HepG2 (cell line): ENCODE data around the gene ADSL. TPM values are rescaled to one million over a fixed set of nuclear protein-coding genes. Genes with fewer than 3 reads are reported as not detected.

Experiments used
- ATAC-seq: fragments of 200-7000 bp; cut with Tn5 transposase; 3 replicates; pipeline ENCODE4 v1.9.1; 2020; ENCODE audit warnings: mild to moderate bottlenecking, moderate library complexity
- BruUV-seq: library from RNA; stranded (reverse); fragments of 400-500 nt; replicated peaks from 2 replicates; lab custom pipeline; 2021; lab: Mats Ljungman, UMichigan
- CTCF ChIA-PET: fragments of 300-600 bp; formaldehyde crosslinking; extraction: SDS; loops from one replicate; lab custom pipeline; 2021; ENCODE audit warnings: low total read pairs, inconsistent platforms, low intra/inter-chr PET ratio; lab: Yijun Ruan, JAX
- POLR2A ChIA-PET: fragments of 350-600 bp; sonication (Branson Sonifier 250); formaldehyde crosslinking; loops from one replicate; lab custom pipeline; 2020; ENCODE audit warnings: antibody characterized with exemption, inconsistent platforms; lab: Yijun Ruan, JAX
- DNase-seq: peaks from one replicate; pipeline ENCODE4 v3.0.0-alpha.2; 2015; ENCODE audit warnings: low spot score
- FAIRE-seq: peaks from 3 replicates; lab custom pipeline; 2011; peaks lifted over from hg19 to GRCh38; lab: Jason Lieb, UNC
- H2AFZ ChIP-seq: one replicate; pipeline ENCODE4 v1.6.1; 2011; ENCODE audit warnings: low read length, inconsistent platforms
- H3K27ac ChIP-seq: fragments of 300-600 bp; 3 replicates; pipeline ENCODE4 v1.8.0; 2011; ENCODE audit warnings: mixed run types, mild to moderate bottlenecking, mixed read lengths, low read length, inconsistent platforms; ENCODE audit not compliant: insufficient read depth; ENCODE audit errors: extremely low read length
- H3K27me3 ChIP-seq, 2 experiments: fragments of 200-600 bp in 1 of 2; 2 replicates in 1 of 2; 3 replicates in 1 of 2; pipeline versions ENCODE4 v1.6.0 to v1.8.0; 2011; ENCODE audit warnings: low read length in 2 of 2, mild to moderate bottlenecking in 2 of 2, moderate library complexity in 2 of 2, inconsistent platforms in 1 of 2; ENCODE audit not compliant: insufficient read depth in 2 of 2, control insufficient read depth in 1 of 2
- H3K36me3 ChIP-seq, 2 experiments: fragments of 200-600 bp in 1 of 2; replicated peaks in 1 of 2; 2 replicates in 1 of 2; 3 replicates in 1 of 2; pipeline versions ENCODE4 v1.5.1 to v1.8.0; 2011; ENCODE audit warnings: low read length in 2 of 2, inconsistent platforms in 1 of 2; ENCODE audit not compliant: insufficient read depth in 2 of 2, control insufficient read depth in 1 of 2
- H3K4me1 ChIP-seq: 2 replicates; pipeline ENCODE4 v1.5.1; 2012; ENCODE audit warnings: low read length, inconsistent platforms; ENCODE audit not compliant: insufficient read depth
- H3K4me2 ChIP-seq: 2 replicates; pipeline ENCODE4 v1.6.0; 2011; ENCODE audit warnings: low read depth, low read length, inconsistent platforms
- H3K4me3 ChIP-seq, 3 experiments: fragments of 200-600 bp in 1 of 3; sonication (generic), shearing (Covaris generic) in 1 of 3; replicated peaks in 1 of 3; 2 replicates each; pipeline ENCODE4 v1.5.1; 2011 to 2016; ENCODE audit warnings: low read length in 3 of 3, inconsistent platforms in 2 of 3, low read depth in 2 of 3, mild to moderate bottlenecking in 2 of 3, control low read depth in 1 of 3, mixed read lengths in 1 of 3; ENCODE audit not compliant: insufficient read depth in 1 of 3
- H3K79me2 ChIP-seq: one replicate; pipeline ENCODE4 v1.6.1; 2011; ENCODE audit warnings: low read length, inconsistent platforms; ENCODE audit not compliant: insufficient read depth
- H3K9ac ChIP-seq: 2 replicates; pipeline ENCODE4 v1.6.0; 2011; ENCODE audit warnings: mild to moderate bottlenecking, low read depth, low read length, inconsistent platforms; ENCODE audit not compliant: insufficient read depth
- H3K9me3 ChIP-seq: 2 replicates; pipeline ENCODE4 v1.5.1; 2012; ENCODE audit warnings: mild to moderate bottlenecking, low read length
- H4K20me1 ChIP-seq: 2 replicates; pipeline ENCODE4 v1.6.0; 2011; ENCODE audit warnings: inconsistent platforms, mild to moderate bottlenecking, low read length, moderate library complexity; ENCODE audit not compliant: insufficient read depth
- ARNTL ChIP-seq: sonication (generic); formaldehyde crosslinking; IDR thresholded peaks from 2 replicates; pipeline ENCODE4 v1.4.0; 2020; ENCODE audit warnings: mild to moderate bottlenecking, missing genetic modification reagents
- EP300 ChIP-seq, 3 experiments: sonication (generic) in 1 of 3; formaldehyde crosslinking in 1 of 3; IDR thresholded peaks; 2 replicates each; pipeline versions ENCODE4 v1.5.1 to v1.6.1; 2011 to 2020; ENCODE audit warnings: low read depth in 2 of 3, low read length in 2 of 3, borderline replicate concordance in 1 of 3, improper control_type of control experiment in 1 of 3, mild to moderate bottlenecking in 1 of 3, missing genetic modification reagents in 1 of 3, moderate library complexity in 1 of 3
- HNRNPLL ChIP-seq: fragments of 200-400 bp; formaldehyde crosslinking; IDR thresholded peaks from 2 replicates; pipeline ENCODE4 v1.6.1; 2017; ENCODE audit warnings: mild to moderate bottlenecking, low read depth, low read length; ENCODE audit not compliant: poor library complexity, severe bottlenecking
- MLXIP ChIP-seq: sonication (generic); formaldehyde crosslinking; IDR thresholded peaks from 2 replicates; pipeline ENCODE4 v1.9.0; 2021; ENCODE audit warnings: missing genetic modification reagents, borderline replicate concordance
- MTF2 ChIP-seq: sonication (generic); formaldehyde crosslinking; IDR thresholded peaks from 2 replicates; pipeline ENCODE4 v1.5.0; 2020; ENCODE audit warnings: missing genetic modification reagents, borderline replicate concordance
- MXD1 ChIP-seq: sonication (generic); formaldehyde crosslinking; IDR thresholded peaks from 2 replicates; pipeline ENCODE4 v1.4.0; 2020; ENCODE audit warnings: mild to moderate bottlenecking, missing genetic modification reagents
- RFXAP ChIP-seq: sonication (generic); formaldehyde crosslinking; IDR thresholded peaks from 2 replicates; pipeline ENCODE4 v1.4.0; 2020; ENCODE audit warnings: missing genetic modification reagents, borderline replicate concordance
- THAP9 ChIP-seq: sonication (generic); formaldehyde crosslinking; IDR thresholded peaks from 2 replicates; pipeline ENCODE4; 2020; ENCODE audit warnings: missing genetic modification reagents, mild to moderate bottlenecking, borderline replicate concordance
- YEATS2 ChIP-seq: sonication (generic); formaldehyde crosslinking; IDR thresholded peaks from 2 replicates; pipeline ENCODE4 v1.4.0; 2020; ENCODE audit warnings: missing genetic modification reagents, borderline replicate concordance
- ZBTB37 ChIP-seq: sonication (generic); formaldehyde crosslinking; IDR thresholded peaks from 2 replicates; pipeline ENCODE4 v1.4.0; 2020; ENCODE audit warnings: mild to moderate bottlenecking, missing genetic modification reagents
- ZFP82 ChIP-seq: sonication (generic); formaldehyde crosslinking; IDR thresholded peaks from 2 replicates; pipeline ENCODE4 v1.5.1; 2020; ENCODE audit warnings: mild to moderate bottlenecking, missing genetic modification reagents, borderline replicate concordance
- ZNF256 ChIP-seq: sonication (generic); formaldehyde crosslinking; conservative IDR thresholded peaks from 2 replicates; pipeline ENCODE4 v1.4.0; 2020; ENCODE audit warnings: missing genetic modification reagents
- ZNF543 ChIP-seq: sonication (generic); formaldehyde crosslinking; IDR thresholded peaks from 2 replicates; pipeline ENCODE4 v1.4.0; 2020; ENCODE audit warnings: mild to moderate bottlenecking, missing genetic modification reagents
- ZNF619 ChIP-seq: sonication (generic); formaldehyde crosslinking; IDR thresholded peaks from 2 replicates; pipeline ENCODE4 v1.4.0; 2020; ENCODE audit warnings: mild to moderate bottlenecking, missing genetic modification reagents
- ZNF749 ChIP-seq: sonication (generic); formaldehyde crosslinking; IDR thresholded peaks from 2 replicates; pipeline ENCODE4 v1.8.0; 2022; ENCODE audit warnings: mild to moderate bottlenecking, missing genetic modification reagents, moderate library complexity, borderline replicate concordance
- ZNF768 ChIP-seq: sonication (generic); formaldehyde crosslinking; IDR thresholded peaks from 2 replicates; pipeline ENCODE4 v1.4.0; 2020; ENCODE audit warnings: missing genetic modification reagents
- WGBS: methylation state at CpG from one replicate; pipeline ENCODE4 v1.1.6; 2017; ENCODE audit warnings: low lambda C conversion rate; 5-methylcytosine and 5-hydroxymethylcytosine counted together
- in situ Hi-C: cut with HindIII; loops from 2 replicates; pipeline ENCODE4 v1.10.0; 2017; ENCODE audit warnings: low pct_unique_long_range_greater_than_20kb; ENCODE audit not compliant: extremely low pct_ligation_motif_present
- intact Hi-C: fragments of 100-400 bp; cut with micrococcal nuclease; formaldehyde crosslinking; loops from one replicate; pipeline ENCODE4 v1.10.0; 2022; ENCODE audit not compliant: unreplicated experiment
- polyA plus RNA-seq, 8 experiments: library from polyadenylated mRNA; depleted of rRNA in 3 of 8; stranded (reverse) in 7 of 8; unstranded in 1 of 8; fragments of >200 nt; fragmentation: Illumina TruSeq in 4 of 8; extraction: Trizol in 4 of 8; gene quantifications; 2 replicates each; pipeline versions ENCODE4 v1.2.1 to v1.2.3, GENCODE V29; 2011 to 2016; ENCODE audit warnings: low read depth in 4 of 8, missing spikeins in 1 of 8, mixed read lengths in 1 of 8; ENCODE audit not compliant: insufficient read depth in 1 of 8
- total RNA-seq, 5 experiments: library from RNA; depleted of rRNA; stranded (reverse); fragments of >200 nt; fragmentation: Illumina TruSeq; extraction: Trizol; gene quantifications; 2 replicates each; pipeline ENCODE4 v1.2.3, GENCODE V29; 2016; ENCODE audit warnings: low read depth in 1 of 5

ADSL gene
- total and polyA plus RNA-seq, 2 of the 13 experiments (the other 11 are each of a cell fraction or from before 2014, with no cell fraction given), result 123 to 174 TPM

GRCh38 chr22:40403651-40404050 is 57.4 kb downstream of the ADSL start:
- H3K27me3 ChIP-seq, result no peaks in the 10 kb centered on the region
- no peaks in the 10 kb centered on the region for H3K9me3 ChIP-seq
- H3K27ac ChIP-seq, result no peak overlapping the region
- CTCF ChIA-PET, result no interaction called here
- no peaks in the 10 kb centered on the region for H4K20me1 ChIP-seq
- FAIRE-seq (no peak), DNase-seq (no peak), ATAC-seq (no peak)
- TF ChIP-seq ZNF543 (CRISPR knock-in tag) (no peak), ZFP82 (no peak), MTF2 (no peak), ARNTL (CRISPR knock-in tag) (no peak), ZNF256 (no peak), ZNF749 (CRISPR knock-in tag) (no peak), THAP9 (CRISPR knock-in tag) (no peak), MXD1 (CRISPR knock-in tag) (no peak), ZBTB37 (CRISPR knock-in tag) (no peak), ZNF619 (no peak), RFXAP (no peak), HNRNPLL (no peak), YEATS2 (no peak), MLXIP (CRISPR knock-in tag) (no peak), EP300 (IDR thresholded peaks at IDR 0.05; ENCODE audit: low read depth in 2 of 2, low read length in 2 of 2) (no peak), EP300 (CRISPR knock-in tag; IDR thresholded peaks at IDR 0.05; ENCODE audit: borderline replicate concordance) (no peak), ZNF768 (CRISPR knock-in tag) (no peak)
- BruUV-seq, result no TSS peak
- H3K4me2 ChIP-seq, result no peak overlapping the region
- H3K36me3 ChIP-seq, result peaks cover 11 to 15% of the 10 kb centered on the region in 2 experiments
- no peak overlapping the region for H2AFZ ChIP-seq
- 95% methylated on average over 7 of the region's 7 CpGs for WGBS
- in situ Hi-C loops (no loop called here), intact Hi-C loops (no loop called here)
- H3K4me1 ChIP-seq, result no peaks in the 10 kb centered on the region
- no peak overlapping the region for H3K4me3 ChIP-seq
- no peaks in the 10 kb centered on the region for H3K79me2 ChIP-seq
- H3K9ac ChIP-seq, result no peak overlapping the region
- POLR2A ChIA-PET, result no interaction called here
